ENCODE results near the gene IL2RA. TPM values are rescaled to one million over a fixed set of nuclear protein-coding genes. Genes with fewer than 3 reads are reported as not detected.

IL2RA gene
- total and polyA plus RNA-seq, 9 of the 15 experiments (the other 6 are each of a cell fraction or from before 2014, with no cell fraction given), result 0.95 TPM; not detected in 8

GRCh38 chr10:6011558-6011957 is 50.6 kb downstream of the IL2RA start:
- no peak overlapping the region for H3K4me3 ChIP-seq

More at GRCh38 chr10:6011558-6011957, 50.6 kb downstream of the IL2RA start:
- Histone ChIP-seq H3K4me2 (ENCODE audit: insufficient read depth, low read length) (no peak overlapping the region), H3K36me3 (ENCODE audit: control insufficient read depth, insufficient read depth, low read length) (no peaks in the 10 kb centered on the region), H3K27ac (ENCODE audit: extremely low read depth, low read depth, low read length) (no peak overlapping the region), H3K79me2 (ENCODE audit: control insufficient read depth, insufficient read depth, low read length) (no peaks in the 10 kb centered on the region), H4K20me1 (replicated peaks; ENCODE audit: control insufficient read depth, insufficient read depth, low read length) (no peaks in the 10 kb centered on the region), H3K9me3 (replicated peaks; ENCODE audit: control insufficient read depth, insufficient read depth, low read depth, low read length) (no peaks in the 10 kb centered on the region), H2AFZ (ENCODE audit: low read depth, low read length) (no peak overlapping the region), H3K27me3 (ENCODE audit: control insufficient read depth in 2 of 2, insufficient read depth in 2 of 2, low read length in 2 of 2) (peaks cover 0 to 7% of the 10 kb centered on the region in 2 experiments; a peak in 1 of 5 replicates), H3K9me1 (ENCODE audit: control insufficient read depth, insufficient read depth, low read length) (no peaks in the 10 kb centered on the region), H3K9ac (ENCODE audit: insufficient read depth in 1 of 2, low read depth in 2 of 2, low read length in 2 of 2) (no peak overlapping the region), H3K4me1 (replicated peaks in 1 of 2; ENCODE audit: control insufficient read depth in 2 of 2, insufficient read depth in 2 of 2, low read length in 2 of 2) (no peaks in the 10 kb centered on the region; a peak in 1 of 5 replicates)
- BruUV-seq (replicated peaks), result no TSS peak
- intact Hi-C loops (cut with micrococcal nuclease), result loop anchor here (5.0 to 10.0 kb wide), 2 partner anchors 64 to 73 kb away; partner anchors contain the start of gene RBM17
- in situ Hi-C loops (cut with MboI), result no loop called here
- no peak for DNase-seq (ENCODE audit: extremely low read depth in 1 of 4, low spot score in 3 of 4)
- POLR2A ChIA-PET, result no interaction called here
- no peak for FAIRE-seq
- CTCF ChIA-PET (ENCODE audit: low intra/inter-chr PET ratio), result no interaction called here
- 57% methylated on average over 8 of the region's 8 CpGs for WGBS (ENCODE audit: insufficient coverage, low coverage, missing lambda C conversion rate)
- TF ChIP-seq ZNF699 (CRISPR knock-in tag; IDR thresholded peaks at IDR 0.05; ENCODE audit: insufficient replicate concordance) (no peak), ZNF121 (CRISPR knock-in tag; conservative IDR thresholded peaks at IDR 0.05) (peak; percentile 80), AFF4 (CRISPR knock-in tag; IDR thresholded peaks at IDR 0.05) (no peak), NFIC (IDR thresholded peaks at IDR 0.05) (peak; percentile 1; the same call in 1 of the 2 replicates), MEF2A (IDR thresholded peaks at IDR 0.05; ENCODE audit: control insufficient read depth, low read depth, low read length) (no peak), NFE2 (IDR thresholded peaks at IDR 0.05; ENCODE audit: low read depth) (no peak)
- no peak for ATAC-seq
